Stimulated activated CD4-positive, alpha-beta T cell treated with anti-CD3 and anti-CD28 coated beads, Interleukin-12 subunit alpha, Interleukin-12 subunit beta, amount 100 ng/mL, for 4 hours (primary cell): ENCODE results near the gene RSBN1L.
A peak's percentile ranks its signal among the peaks of the same experiment; 100 is the strongest.

Experiments
- DNase-seq: peaks from one replicate; pipeline ENCODE4 v3.0.0-alpha.2; 2020

RSBN1L gene

GRCh38 chr7:77734659-77735421 is 38.6 kb downstream of the RSBN1L start:
- DNase-seq = no peak

- no peak for DNase-seq
These were observed 39.2 kb downstream of the RSBN1L start for GRCh38 chr7:77735457-77735856.

GRCh38 chr7:77736991-77737390 is 40.7 kb downstream of the RSBN1L start:
- no peak for DNase-seq

- no peak for DNase-seq
These were observed 42.1 kb downstream of the RSBN1L start for GRCh38 chr7:77738382-77738781.

- no peak for DNase-seq
These were observed 42.6 kb downstream of the RSBN1L start for GRCh38 chr7:77738871-77739270.

GRCh38 chr7:77740257-77740656 is 44.0 kb downstream of the RSBN1L start:
- DNase-seq = no peak

GRCh38 chr7:77743518-77743917 is 47.3 kb downstream of the RSBN1L start:
- DNase-seq = no peak

GRCh38 chr7:77745746-77746145 is 49.5 kb downstream of the RSBN1L start:
- DNase-seq = no peak

GRCh38 chr7:77746164-77746823 is 50.0 kb downstream of the RSBN1L start:
- DNase-seq = no peak

GRCh38 chr7:77746824-77747165 is 50.5 kb downstream of the RSBN1L start:
- no peak for DNase-seq

GRCh38 chr7:77747178-77747577 is 50.9 kb downstream of the RSBN1L start:
- no peak for DNase-seq

GRCh38 chr7:77747718-77748117 is 51.5 kb downstream of the RSBN1L start:
- DNase-seq = no peak

GRCh38 chr7:77752016-77752415 is 55.8 kb downstream of the RSBN1L start:
- no peak for DNase-seq

GRCh38 chr7:77753173-77753572 is 56.9 kb downstream of the RSBN1L start:
- no peak for DNase-seq

- no peak for DNase-seq
These were observed 61.3 kb downstream of the RSBN1L start for GRCh38 chr7:77757589-77757988.

GRCh38 chr7:77759294-77759889 is 63.1 kb downstream of the RSBN1L start:
- DNase-seq = peak; percentile 27

GRCh38 chr7:77760809-77761453 is 64.7 kb downstream of the RSBN1L start:
- DNase-seq = no peak

GRCh38 chr7:77765481-77765880 is 69.2 kb downstream of the RSBN1L start:
- no peak for DNase-seq

GRCh38 chr7:77765906-77766800 is 69.9 kb downstream of the RSBN1L start:
- no peak for DNase-seq

- DNase-seq = no peak
These were observed 70.7 kb downstream of the RSBN1L start for GRCh38 chr7:77766801-77767605.

- no peak for DNase-seq
These were observed 74.1 kb downstream of the RSBN1L start for GRCh38 chr7:77770316-77770715.

GRCh38 chr7:77771901-77772300 is 75.6 kb downstream of the RSBN1L start:
- no peak for DNase-seq
